Esophagus squamous epithelium (tissue), 4 donors: ENCODE results near the gene SHISA6.

Experiments used
- CTCF ChIP-seq, 6 experiments: fragments of 450-650 bp in 4 of 6; fragments of 200-600 bp in 2 of 6; sonication (generic) in 2 of 6; IDR thresholded peaks; one replicate each; pipeline ENCODE4 v1.5.1; 2016 to 2019; ENCODE audit warnings: antibody characterized with exemption in 6 of 6, mild to moderate bottlenecking in 4 of 6, moderate library complexity in 4 of 6
- POLR2A ChIP-seq, 4 donors: fragments of 450-650 bp; IDR thresholded peaks; one replicate each; pipeline ENCODE4 v1.6.1; 2017; ENCODE audit warnings: antibody characterized with exemption in 4 of 4, mild to moderate bottlenecking in 4 of 4, moderate library complexity in 3 of 4

GRCh38 chr17:11412654-11413053, 171.6 kb downstream of the SHISA6 start:
- TF ChIP-seq CTCF (IDR thresholded peaks at IDR 0.05) (no peak), POLR2A (IDR thresholded peaks at IDR 0.05) (no peak)
